ENCODE results near the gene FBRS. TPM values are rescaled to one million over a fixed set of nuclear protein-coding genes. Genes with fewer than 3 reads are reported as not detected.

The FBRS gene
- total and polyA plus RNA-seq, 10 of the 15 experiments (the other 5 are each of a cell fraction or from before 2014, with no cell fraction given) = 0.45 to 87.6 (median 14.6) TPM

DNA sequence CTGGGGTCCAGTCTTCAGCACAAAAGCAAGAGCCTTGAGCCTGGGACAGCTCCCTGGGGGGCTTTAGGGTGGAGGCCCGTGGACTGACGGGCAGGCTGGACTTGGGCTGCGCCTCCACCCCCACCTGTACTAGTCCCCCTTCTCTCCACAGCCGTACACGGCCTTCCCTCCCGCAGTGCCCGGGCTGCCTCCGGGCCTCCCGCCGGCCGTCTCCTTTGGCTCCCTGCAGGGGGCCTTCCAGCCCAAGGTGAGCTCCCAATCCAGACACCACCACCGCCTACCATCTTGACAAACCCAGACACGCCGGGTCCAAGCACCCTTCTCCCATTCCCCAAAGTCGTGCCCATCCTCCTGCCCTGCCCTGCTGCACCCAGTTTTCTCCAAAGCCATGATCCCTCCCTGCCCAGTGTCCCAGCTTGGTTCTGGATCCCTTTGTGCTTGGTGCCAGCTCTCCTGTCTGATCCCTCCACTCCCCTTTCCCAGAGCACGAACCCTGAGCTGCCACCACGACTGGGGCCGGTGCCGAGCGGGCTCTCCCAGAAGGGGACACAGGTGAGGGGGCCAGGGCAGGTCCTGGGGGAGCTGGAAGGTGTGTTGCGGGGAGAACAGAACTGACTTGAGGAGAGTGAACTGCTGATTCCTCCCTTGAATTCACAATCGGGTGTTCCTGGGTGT lies 7.1 kb downstream of the FBRS start:
- no peak overlapping the region for H3K9ac ChIP-seq (ENCODE audit: control insufficient read depth, insufficient read depth, low read length)

More for the DNA sequence above, 7.1 kb downstream of the FBRS start:
- Histone ChIP-seq H2AFZ (ENCODE audit: control insufficient read depth, low read depth, low read length) (no peak overlapping the region), H4K20me1 (ENCODE audit: control insufficient read depth, insufficient read depth) (0 out of 2 replicates have a peak, but pooled peaks cover 4% of the 10 kb centered on the region), H3K36me3 (ENCODE audit: control insufficient read depth in 2 of 2, insufficient read depth in 2 of 2, low read length in 1 of 2) (peaks cover 28 to 40% of the 10 kb centered on the region in 2 experiments), H3K4me2 (ENCODE audit: control insufficient read depth, insufficient read depth) (no peak overlapping the region), H3K27ac (ENCODE audit: control insufficient read depth, insufficient read depth) (no peak overlapping the region), H3K4me1 (ENCODE audit: control insufficient read depth, insufficient read depth, low read length) (peaks cover 15% of the 10 kb centered on the region), H3K79me2 (ENCODE audit: control insufficient read depth, insufficient read depth, low read length) (peaks cover 37% of the 10 kb centered on the region), H3K9me3 (replicated peaks; ENCODE audit: control insufficient read depth, insufficient read depth, low read length) (no peaks in the 10 kb centered on the region; the same call in 2 of the 3 replicates), H3K27me3 (replicated peaks in 1 of 2; ENCODE audit: control insufficient read depth in 2 of 2, insufficient read depth in 2 of 2, low read length in 1 of 2) (no peaks in the 10 kb centered on the region), H3K4me3 (no peak overlapping the region)
- no TSS peak for BruUV-seq (replicated peaks)
- POLR2A ChIA-PET = interaction anchor here (0.6 kb wide), 1 partner anchor 1755 kb away, joined by 6 read pairs; no protein-coding TSS in a partner anchor
- in situ Hi-C loops (cut with MboI) = loop anchor here (25.0 kb wide), 1 partner anchor 1222 kb away; no protein-coding TSS in a partner anchor
- CTCF ChIA-PET = interaction anchor here (0.6 to 1.2 kb wide), 4 partner anchors 29 to 212 kb away, joined by 3 to 5 read pairs (median 4); no protein-coding TSS in a partner anchor
- RAD21 ChIA-PET (ENCODE audit: unreplicated experiment) = interaction anchor here (0.9 kb wide), 1 partner anchor 26 kb away, joined by 4 read pairs; no protein-coding TSS in a partner anchor
- DNase-seq (ENCODE audit: low read depth, low spot score) = no peak
- intact Hi-C loops (cut with micrococcal nuclease; ENCODE audit: unreplicated experiment) = no loop called here
- TF ChIP-seq CHD2 (IDR thresholded peaks at IDR 0.05; ENCODE audit: borderline replicate concordance, low read depth, low read length) (no peak), BCLAF1 (IDR thresholded peaks at IDR 0.05) (no peak), E2F4 (IDR thresholded peaks at IDR 0.05; ENCODE audit: low read depth, low read length) (no peak), SP1 (IDR thresholded peaks at IDR 0.05; ENCODE audit: low read depth, low read length) (no peak), ZNF207 (IDR thresholded peaks at IDR 0.05; ENCODE audit: borderline replicate concordance) (no peak), HDGF (IDR thresholded peaks at IDR 0.05) (no peak), POLR2AphosphoS5 (IDR thresholded peaks at IDR 0.05; ENCODE audit: low read length) (no peak), ZZZ3 (IDR thresholded peaks at IDR 0.05; ENCODE audit: control insufficient read depth, insufficient read length, low read depth) (no peak), SPI1 (IDR thresholded peaks at IDR 0.05; ENCODE audit: borderline replicate concordance, insufficient read depth, low read depth, low read length) (no peak)
- TF ChIP-seq, protein P1, sequence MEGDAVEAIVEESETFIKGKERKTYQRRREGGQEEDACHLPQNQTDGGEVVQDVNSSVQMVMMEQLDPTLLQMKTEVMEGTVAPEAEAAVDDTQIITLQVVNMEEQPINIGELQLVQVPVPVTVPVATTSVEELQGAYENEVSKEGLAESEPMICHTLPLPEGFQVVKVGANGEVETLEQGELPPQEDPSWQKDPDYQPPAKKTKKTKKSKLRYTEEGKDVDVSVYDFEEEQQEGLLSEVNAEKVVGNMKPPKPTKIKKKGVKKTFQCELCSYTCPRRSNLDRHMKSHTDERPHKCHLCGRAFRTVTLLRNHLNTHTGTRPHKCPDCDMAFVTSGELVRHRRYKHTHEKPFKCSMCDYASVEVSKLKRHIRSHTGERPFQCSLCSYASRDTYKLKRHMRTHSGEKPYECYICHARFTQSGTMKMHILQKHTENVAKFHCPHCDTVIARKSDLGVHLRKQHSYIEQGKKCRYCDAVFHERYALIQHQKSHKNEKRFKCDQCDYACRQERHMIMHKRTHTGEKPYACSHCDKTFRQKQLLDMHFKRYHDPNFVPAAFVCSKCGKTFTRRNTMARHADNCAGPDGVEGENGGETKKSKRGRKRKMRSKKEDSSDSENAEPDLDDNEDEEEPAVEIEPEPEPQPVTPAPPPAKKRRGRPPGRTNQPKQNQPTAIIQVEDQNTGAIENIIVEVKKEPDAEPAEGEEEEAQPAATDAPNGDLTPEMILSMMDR (IDR thresholded peaks at IDR 0.05 in 2 of 3, conservative IDR thresholded peaks at IDR 0.05 in 1 of 3; ENCODE audit: control insufficient read depth in 2 of 3, extremely low read depth in 1 of 3, insufficient read depth in 1 of 3, low read depth in 3 of 3, low read length in 3 of 3) = no peak
- WGBS (ENCODE audit: insufficient coverage, insufficient replicate concordance, low lambda C conversion rate, missing lambda C conversion rate) = 93% methylated on average over 20 of the region's 22 CpGs
- no peak for FAIRE-seq
- SMC1A ChIA-PET (ENCODE audit: uncharacterized antibody, unreplicated experiment) = interaction anchor here (0.7 to 1.1 kb wide), 3 partner anchors 13 to 29 kb away, joined by 3 to 5 read pairs (median 4); no protein-coding TSS in a partner anchor
- ATAC-seq = no peak
